SK-N-MC (cell line): ENCODE results near the gene PEAK3.

Source experiments
- EZH2 ChIP-seq: fragments of 200-600 bp; sonication (generic); IDR thresholded peaks from one replicate; pipeline ENCODE4 v1.6.1; 2017; ENCODE audit warnings: antibody characterized with exemption
- FOXP2 ChIP-seq: optimal IDR thresholded peaks from 2 replicates; pipeline ENCODE3; 2011; ENCODE audit warnings: mild to moderate bottlenecking, moderate library complexity; ENCODE audit not compliant: insufficient read depth; ENCODE audit errors: extremely low read length, control extremely low read depth
- POLR2AphosphoS5 ChIP-seq: IDR thresholded peaks from 2 replicates; pipeline ENCODE4 v1.6.1; 2012; ENCODE audit warnings: mild to moderate bottlenecking, low read depth, low read length, borderline replicate concordance

GRCh38 chr19:2227415-2228156 is 54.4 kb downstream of the PEAK3 start:
- TF ChIP-seq EZH2, result no peak
- TF ChIP-seq POLR2AphosphoS5, result no peak
- TF ChIP-seq FOXP2, result no peak
